Heart left ventricle (tissue), 16 donors: ENCODE data around the gene TPRN. TPM values are rescaled to one million over a fixed set of nuclear protein-coding genes. Genes with fewer than 3 reads are reported as not detected.

Source experiments
- ATAC-seq, 4 donors: fragments of 200-7000 bp; cut with Tn5 transposase; one replicate each; pipeline ENCODE4 v1.9.1; 2020 to 2022; ENCODE audit warnings: moderate library complexity in 4 of 4, mild to moderate bottlenecking in 3 of 4, moderate number of reproducible peaks in 1 of 4
- DNase-seq, 5 donors: peaks; one replicate each; pipeline ENCODE4 v3.0.0-alpha.2; 2020
- H3K27ac ChIP-seq, 12 donors: fragments of 200-600 bp; sonication (generic) in 4 of 12; one replicate each; pipeline versions ENCODE4 v1.5.0 to v1.8.0; 2016 to 2022; ENCODE audit warnings: mild to moderate bottlenecking in 2 of 12
- H3K27me3 ChIP-seq, 9 donors: fragments of 200-600 bp; sonication (generic) in 2 of 9; one replicate each; pipeline versions ENCODE4 v1.5.1 to v1.8.0; 2016 to 2022; ENCODE audit warnings: mild to moderate bottlenecking in 3 of 9
- H3K36me3 ChIP-seq, 9 donors: fragments of 200-600 bp; sonication (generic) in 2 of 9; one replicate each; pipeline versions ENCODE4 v1.5.0 to v1.8.0; 2018 to 2022; ENCODE audit warnings: mild to moderate bottlenecking in 2 of 9
- H3K4me1 ChIP-seq, 12 donors: fragments of 200-600 bp; sonication (generic) in 4 of 12; one replicate each; pipeline versions ENCODE4 v1.5.0 to v1.8.0; 2016 to 2022; ENCODE audit warnings: mild to moderate bottlenecking in 3 of 12
- H3K4me3 ChIP-seq, 12 donors: fragments of 200-600 bp; sonication (generic) in 4 of 12; one replicate each; pipeline versions ENCODE4 v1.5.0 to v1.8.0; 2017 to 2022; ENCODE audit warnings: mild to moderate bottlenecking in 9 of 12, moderate library complexity in 4 of 12
- H3K9me3 ChIP-seq, 12 donors: fragments of 200-600 bp; sonication (generic) in 4 of 12; one replicate each; pipeline versions ENCODE4 v1.5.0 to v1.8.0; 2016 to 2022; ENCODE audit warnings: mild to moderate bottlenecking in 1 of 12
- POLR2A ChIP-seq, 2 donors: fragments of 450-650 bp; IDR thresholded peaks; one replicate each; pipeline ENCODE4 v1.6.1; 2017; ENCODE audit warnings: antibody characterized with exemption in 2 of 2, mild to moderate bottlenecking in 2 of 2, moderate library complexity in 2 of 2
- WGBS, 4 donors: extraction: QIAGEN DNeasy Blood & Tissue Kit in 2 of 4; methylation state at CpG; one replicate each; pipeline versions ENCODE4 v1.1.5 to v1.1.7; 2013 to 2018; 5-methylcytosine and 5-hydroxymethylcytosine counted together
- intact Hi-C, 10 donors: fragments of 100-400 bp; cut with DNase I; formaldehyde crosslinking; loops; one replicate each; pipeline versions ENCODE4 v1.11.1 to v1.14.2; 2022
- polyA plus RNA-seq, 2 donors: library from polyadenylated mRNA; stranded (reverse); fragments of 200-250 nt; gene quantifications; one replicate each; pipeline ENCODE4 v1.2.3, GENCODE V29; 2013
- total RNA-seq, 9 donors: library from RNA; depleted of rRNA in 2 of 9; stranded (reverse); fragments of >200 nt in 2 of 9; fragmentation: NEBNext Ultra II Directional in 3 of 9; extraction: Animal tissue kit (Norgen Biotek cat#: 25700) in 3 of 9; gene quantifications; one replicate each; pipeline versions ENCODE4 v1.1.0 to v1.2.4, GENCODE V29; 2016 to 2023
- TF ChIP-seq, protein P1 (sequence below), 12 donors: fragments of 200-600 bp; sonication (generic) in 4 of 12; IDR thresholded peaks; one replicate each; pipeline versions ENCODE4 v1.5.0 to v1.8.0; 2018 to 2022; ENCODE audit warnings: antibody characterized with exemption in 12 of 12, mild to moderate bottlenecking in 5 of 12
- donor health status: ischemic (EF 13 %, LVEDD 7.1; RV severe dilation, severe dysfunction).
- donor health status: healthy with polysubstance abuse.
- donor health status: DM: no; HTN: yes; CAD: no.
- donor health status: DM: no; HTN: no; CAD: no.
- donor health status: ischemic (EF 25% LVEDD 6.9; RV normal size, moderate dysfunction).
- donor health status: ischemic (EF 25% LVEDD 5.7; RV mildly dilated, moderate dysfunction).
- donor health status: healthy.
- donor health status: DM: yes; HTN: yes; CAD: no.
- donor health status: ischemic (EF 35%, LVEDD 5.7; RV mildly dilated, moderate dysfunction).
- donor health status: nonischemic (EF 11% LVEDD 7.7; RV severe dilation, severe dysfunction).
- donor health status: DM: yes; HTN: yes; CAD: no.
- donor health status: PGD.
- donor health status: ischemic (EF 29% LVEDD 5.4; RV normal size, mild dysfunction).
- donor health status: nonischemic (EF 23%, LVEDD 6.1; RV moderate dilation, normal function).

Gene TPRN
- total and polyA plus RNA-seq, 11 donors: 11.5 to 18.0 (median 16.6) TPM

DNA sequence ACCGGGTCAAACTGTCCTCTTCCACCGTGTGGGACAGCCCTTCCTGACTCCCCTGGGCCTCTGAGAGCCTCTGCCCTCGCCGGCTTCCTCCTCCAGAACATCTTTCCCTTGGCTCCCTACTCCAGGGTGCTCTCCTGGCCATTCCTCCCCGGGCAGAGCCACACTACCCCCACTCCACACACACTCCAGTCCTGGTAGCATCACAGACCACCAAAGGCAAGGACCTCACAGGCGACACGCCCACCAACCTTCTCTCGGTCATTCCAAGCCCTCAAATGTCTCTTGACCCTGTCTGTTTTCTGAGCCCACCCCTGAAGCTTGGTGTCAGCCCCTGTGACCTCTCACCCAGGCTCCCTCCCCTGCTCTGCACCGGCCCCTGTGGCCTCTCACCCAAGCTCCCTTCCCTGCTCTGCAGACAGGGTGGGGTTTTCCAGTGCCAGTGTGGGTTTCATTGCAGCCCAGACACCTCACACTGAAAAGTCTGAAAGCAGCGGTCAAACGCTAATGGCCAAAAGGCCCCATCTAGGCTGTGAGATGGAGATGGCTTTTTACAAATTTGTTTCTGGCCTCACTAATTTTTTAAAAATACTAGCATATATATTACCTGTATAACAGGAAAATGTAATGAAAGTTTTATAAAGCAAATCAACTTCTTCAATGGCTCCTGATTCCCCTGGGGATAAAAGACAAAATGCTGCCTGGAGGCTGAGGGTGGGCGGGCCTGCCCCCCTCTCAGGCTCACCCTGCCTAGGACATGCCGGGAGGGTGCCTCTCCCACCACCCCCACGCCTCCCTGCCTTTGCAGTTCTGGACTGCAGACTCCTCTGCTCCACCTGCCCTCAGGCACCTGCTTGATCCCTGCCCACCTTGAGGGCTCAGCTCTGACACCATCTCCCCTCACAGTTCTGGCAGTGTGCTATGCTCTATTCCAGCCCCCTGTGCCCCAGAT is 41.2 kb downstream of the TPRN start:
- peaks cover 0 to 31% (median 13%) of the 10 kb centered on the region in 12 donors for H3K4me1 ChIP-seq
- H3K27ac ChIP-seq: no peak overlapping the region
- H3K27me3 ChIP-seq: peaks cover 51 to 99% (median 87%) of the 10 kb centered on the region in 9 donors
- H3K36me3 ChIP-seq: no peaks in the 10 kb centered on the region
- no peak for ATAC-seq
- no peak for TF ChIP-seq POLR2A (IDR thresholded peaks at IDR 0.05)
- TF ChIP-seq, protein P1, sequence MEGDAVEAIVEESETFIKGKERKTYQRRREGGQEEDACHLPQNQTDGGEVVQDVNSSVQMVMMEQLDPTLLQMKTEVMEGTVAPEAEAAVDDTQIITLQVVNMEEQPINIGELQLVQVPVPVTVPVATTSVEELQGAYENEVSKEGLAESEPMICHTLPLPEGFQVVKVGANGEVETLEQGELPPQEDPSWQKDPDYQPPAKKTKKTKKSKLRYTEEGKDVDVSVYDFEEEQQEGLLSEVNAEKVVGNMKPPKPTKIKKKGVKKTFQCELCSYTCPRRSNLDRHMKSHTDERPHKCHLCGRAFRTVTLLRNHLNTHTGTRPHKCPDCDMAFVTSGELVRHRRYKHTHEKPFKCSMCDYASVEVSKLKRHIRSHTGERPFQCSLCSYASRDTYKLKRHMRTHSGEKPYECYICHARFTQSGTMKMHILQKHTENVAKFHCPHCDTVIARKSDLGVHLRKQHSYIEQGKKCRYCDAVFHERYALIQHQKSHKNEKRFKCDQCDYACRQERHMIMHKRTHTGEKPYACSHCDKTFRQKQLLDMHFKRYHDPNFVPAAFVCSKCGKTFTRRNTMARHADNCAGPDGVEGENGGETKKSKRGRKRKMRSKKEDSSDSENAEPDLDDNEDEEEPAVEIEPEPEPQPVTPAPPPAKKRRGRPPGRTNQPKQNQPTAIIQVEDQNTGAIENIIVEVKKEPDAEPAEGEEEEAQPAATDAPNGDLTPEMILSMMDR (IDR thresholded peaks at IDR 0.05): no peak
- H3K9me3 ChIP-seq: no peaks in the 10 kb centered on the region
- no peak overlapping the region for H3K4me3 ChIP-seq
- WGBS, 4 donors: 32 to 41% (median 40%) methylated on average over 14 of the region's 14 CpGs
- intact Hi-C loops: no loop called here
- DNase-seq: no peak

DNA sequence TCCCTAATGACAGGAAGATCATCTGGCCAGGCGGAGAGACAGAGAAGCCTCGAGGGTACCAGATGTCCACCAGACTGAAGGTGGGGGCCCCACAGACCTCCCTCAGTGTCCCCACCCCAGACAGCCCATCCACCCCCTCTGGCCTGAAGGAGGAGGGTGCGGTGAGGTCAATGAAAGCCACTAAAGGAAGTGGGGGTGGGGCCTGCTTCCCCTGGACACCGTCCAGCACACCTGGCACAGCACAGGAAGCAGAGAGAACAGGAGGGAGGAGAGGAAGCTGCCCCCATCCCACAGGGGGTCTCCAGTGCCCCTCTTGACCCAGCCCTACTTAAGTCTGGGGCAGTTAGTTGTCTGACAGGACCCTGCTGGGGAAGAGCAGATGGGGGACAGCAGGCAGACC is 41.9 kb downstream of the TPRN start:
- Histone ChIP-seq H3K27me3 (peaks cover 44 to 92% (median 80%) of the 10 kb centered on the region in 9 donors), H3K36me3 (no peaks in the 10 kb centered on the region), H3K27ac (no peak overlapping the region), H3K4me1 (peaks cover 0 to 31% (median 13%) of the 10 kb centered on the region in 12 donors), H3K9me3 (no peaks in the 10 kb centered on the region), H3K4me3 (no peak overlapping the region)
- intact Hi-C loops: no loop called here
- 25 to 40% (median 32%) methylated on average over 4 of the region's 4 CpGs for WGBS, 4 donors
- DNase-seq (no peak), ATAC-seq (no peak)
- TF ChIP-seq POLR2A (IDR thresholded peaks at IDR 0.05): no peak
- TF ChIP-seq, protein P1 (IDR thresholded peaks at IDR 0.05): no peak

DNA sequence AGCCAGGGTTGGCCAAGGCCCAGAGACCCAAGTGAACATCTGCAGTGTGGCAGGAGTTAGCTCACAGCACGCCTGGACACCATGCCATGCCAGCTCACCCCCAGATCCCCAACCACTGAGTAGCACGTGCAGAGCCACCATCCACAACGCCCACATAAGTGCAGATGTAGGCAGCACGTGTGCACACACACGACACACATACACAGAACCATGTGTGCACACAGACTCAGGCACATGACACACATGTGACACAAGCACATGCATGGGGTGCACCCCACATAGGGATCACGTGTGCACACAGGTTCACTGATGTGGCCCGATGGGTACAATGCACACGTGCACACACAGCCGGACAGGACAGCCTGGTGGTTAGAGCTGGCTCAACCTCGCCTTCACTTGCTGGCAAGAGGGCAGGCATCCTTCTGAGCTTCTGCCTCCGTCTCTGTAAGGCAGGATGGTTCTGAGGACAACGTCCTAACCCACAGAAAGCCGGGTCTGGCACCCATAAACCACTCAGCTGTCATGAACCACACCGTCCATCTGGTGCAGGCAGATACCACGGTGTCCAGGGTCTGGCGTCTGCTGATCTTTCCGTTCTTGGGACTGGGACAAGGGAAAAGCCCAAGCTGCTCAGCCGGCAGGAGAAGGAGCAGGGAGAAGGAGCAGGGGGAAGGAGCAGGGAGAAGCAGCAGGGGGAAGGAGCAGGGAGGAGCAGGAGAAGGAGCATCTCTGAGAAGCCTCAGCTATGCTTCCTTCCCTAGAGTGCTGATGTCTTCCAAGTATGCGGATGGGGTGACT is 42.7 kb downstream of the TPRN start:
- WGBS, 4 donors: 60 to 68% (median 66%) methylated on average over 15 to 19 of the region's 19 CpGs

More for the DNA sequence above, 42.7 kb downstream of the TPRN start:
- H3K9me3 ChIP-seq: no peaks in the 10 kb centered on the region
- peaks cover 36 to 84% (median 74%) of the 10 kb centered on the region in 9 donors for H3K27me3 ChIP-seq
- peaks cover 0 to 23% (median 7%) of the 10 kb centered on the region in 12 donors for H3K4me1 ChIP-seq
- intact Hi-C loops: no loop called here
- DNase-seq (no peak), ATAC-seq (no peak)
- no peak overlapping the region for H3K27ac ChIP-seq
- H3K4me3 ChIP-seq: no peak overlapping the region
- TF ChIP-seq POLR2A (IDR thresholded peaks at IDR 0.05): no peak
- TF ChIP-seq, protein P1 (IDR thresholded peaks at IDR 0.05): no peak
- no peaks in the 10 kb centered on the region for H3K36me3 ChIP-seq
